HG02678 (cell line): ENCODE results near the gene UBA5.
A peak's percentile ranks its signal among the peaks of the same experiment; 100 is the strongest.

Experiments used
- ATAC-seq: cut with Tn5 transposase; IDR thresholded peaks from one replicate; pipeline ENCODE4 v1.9.1; 2021; ENCODE audit warnings: mild to moderate bottlenecking, moderate library complexity; ENCODE audit not compliant: unreplicated experiment

UBA5 gene

DNA sequence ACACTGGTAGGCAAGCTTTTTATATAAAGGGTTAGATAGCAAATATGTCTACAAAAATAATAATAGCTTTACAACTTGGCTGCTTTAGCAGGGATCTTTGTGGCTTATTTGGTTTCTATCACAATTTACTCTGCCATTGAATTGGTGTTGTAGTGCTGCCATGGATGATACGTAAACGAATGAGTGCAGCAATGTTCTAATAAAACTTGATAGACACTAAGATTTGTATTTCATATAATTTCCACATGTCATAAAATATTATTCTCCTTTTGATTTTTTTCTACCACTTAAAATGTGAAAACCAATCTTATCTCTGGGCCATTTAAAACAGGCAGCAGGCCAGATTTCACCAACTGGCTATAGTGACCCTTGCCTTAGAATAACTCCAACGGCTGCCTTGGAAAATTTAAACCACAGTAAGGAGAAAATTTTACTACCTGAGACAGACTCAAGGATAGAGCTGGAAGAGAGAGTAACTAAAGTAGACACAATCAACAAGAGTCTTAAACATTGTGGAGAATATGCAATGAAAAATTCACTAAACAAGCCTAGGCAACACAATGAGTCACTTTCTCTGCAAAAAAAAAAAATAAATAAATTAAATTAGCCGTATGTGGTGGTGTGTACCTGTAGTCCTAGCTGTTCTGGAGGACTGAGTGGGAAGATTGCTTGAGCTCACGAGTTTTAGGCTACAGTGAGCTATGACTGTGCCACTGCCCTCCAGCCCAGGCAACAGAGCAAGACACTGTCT, 54.0 kb downstream of the UBA5 start:
- no peak for ATAC-seq

DNA sequence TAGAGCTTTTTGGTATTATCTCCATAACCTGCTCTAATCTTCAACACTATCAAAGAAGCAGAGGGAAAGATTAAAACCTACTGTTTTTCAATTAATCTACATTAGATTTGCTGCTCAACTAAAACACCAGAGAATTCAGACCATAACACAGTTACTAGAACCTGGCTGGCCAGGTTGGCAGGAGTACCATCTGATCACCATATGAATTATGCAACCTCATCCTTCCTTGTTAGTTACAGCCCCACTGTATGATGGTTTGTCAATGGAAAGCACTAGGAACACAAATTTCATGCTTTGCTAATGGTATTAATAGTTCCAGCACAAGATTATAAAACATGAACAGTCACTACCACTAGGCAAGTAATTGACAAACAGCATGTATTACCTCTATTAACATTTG, 56.2 kb downstream of the UBA5 start:
- no peak for ATAC-seq

- no peak for ATAC-seq
These were observed 60.1 kb downstream of the UBA5 start for GRCh38 chr3:132720228-132720627.

DNA sequence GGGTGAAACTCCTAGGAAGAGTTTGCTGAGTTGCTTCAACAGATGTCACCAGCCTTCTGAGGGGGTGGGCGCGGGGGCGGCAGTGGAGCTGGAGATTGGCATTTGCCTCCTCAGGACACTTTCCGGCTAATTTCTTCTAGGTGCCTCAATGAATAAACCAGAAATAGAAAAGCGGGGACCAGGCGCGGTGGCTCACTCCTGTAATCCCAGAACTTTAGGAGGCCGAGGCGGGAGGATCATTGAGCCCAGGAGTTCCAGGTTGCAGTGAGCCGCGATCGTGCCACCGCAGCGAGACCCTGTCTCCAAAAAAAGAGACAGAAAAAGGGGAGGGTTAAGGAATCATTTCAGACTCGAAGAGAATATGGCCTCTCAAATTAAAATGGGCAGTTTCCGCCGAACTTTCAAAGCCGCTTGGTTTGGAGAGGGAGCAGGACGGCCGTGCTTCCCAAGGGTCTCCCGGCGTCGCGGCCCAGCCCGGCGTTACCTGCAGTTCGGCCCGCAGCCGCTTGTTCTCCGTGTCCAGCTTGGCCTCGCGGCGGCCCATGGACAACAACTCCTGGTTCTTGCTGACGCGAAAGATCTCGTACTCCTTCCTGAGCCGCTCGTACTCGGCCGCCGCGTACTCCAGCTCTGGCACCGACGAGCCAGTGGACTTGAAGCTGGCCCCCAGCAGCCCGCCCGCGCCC, 61.5 kb downstream of the UBA5 start:
- peak; percentile 13 for ATAC-seq

DNA sequence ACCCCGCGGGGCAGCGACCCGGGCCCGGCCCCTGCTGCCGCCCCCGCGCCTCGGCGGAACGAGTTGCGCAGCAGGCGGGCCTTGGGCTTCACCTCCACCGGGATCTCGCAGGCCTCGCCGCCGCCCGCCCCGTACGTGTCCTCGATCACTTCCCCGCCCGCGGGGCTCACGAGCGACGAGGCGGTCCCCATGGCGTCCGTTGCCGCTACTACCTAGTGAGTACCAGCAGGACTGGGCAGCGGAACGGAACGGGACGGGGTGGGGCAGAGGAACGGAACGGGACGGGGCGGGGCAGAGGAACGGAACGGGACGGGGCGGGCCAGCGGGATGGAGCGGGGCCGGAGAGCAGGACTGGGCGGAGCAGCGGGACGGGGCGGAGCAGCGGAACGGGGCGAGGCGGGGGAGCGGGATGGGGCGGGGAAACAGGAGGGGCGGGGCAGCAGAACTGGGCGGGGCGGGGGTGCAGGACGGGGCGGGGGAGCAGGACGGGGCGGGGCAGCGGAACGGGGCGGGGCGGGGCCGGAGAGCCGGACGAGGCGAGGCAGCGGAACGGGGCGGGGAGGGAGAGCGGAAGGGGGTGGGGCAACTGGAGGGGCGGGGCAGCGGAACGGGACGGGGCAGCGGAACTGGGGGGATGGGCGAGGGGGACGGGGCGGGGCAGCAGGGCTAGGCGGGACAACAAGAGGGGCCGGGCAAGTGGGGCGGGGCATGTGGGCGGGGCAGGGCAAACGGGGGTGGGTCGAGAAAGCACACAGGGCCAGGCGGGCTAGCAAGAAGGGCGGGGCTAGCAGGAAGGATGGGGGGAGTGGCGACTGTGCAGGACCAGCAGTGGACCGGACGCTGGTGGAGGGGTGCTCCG, 62.3 kb downstream of the UBA5 start, which contains the start of gene NPHP3:
TSS of gene NPHP3 (minus strand) at position 245 of the 859 bp plus-strand sequence. CDS start at position 191, 54 bp downstream.
- ATAC-seq: peak; percentile 81

DNA sequence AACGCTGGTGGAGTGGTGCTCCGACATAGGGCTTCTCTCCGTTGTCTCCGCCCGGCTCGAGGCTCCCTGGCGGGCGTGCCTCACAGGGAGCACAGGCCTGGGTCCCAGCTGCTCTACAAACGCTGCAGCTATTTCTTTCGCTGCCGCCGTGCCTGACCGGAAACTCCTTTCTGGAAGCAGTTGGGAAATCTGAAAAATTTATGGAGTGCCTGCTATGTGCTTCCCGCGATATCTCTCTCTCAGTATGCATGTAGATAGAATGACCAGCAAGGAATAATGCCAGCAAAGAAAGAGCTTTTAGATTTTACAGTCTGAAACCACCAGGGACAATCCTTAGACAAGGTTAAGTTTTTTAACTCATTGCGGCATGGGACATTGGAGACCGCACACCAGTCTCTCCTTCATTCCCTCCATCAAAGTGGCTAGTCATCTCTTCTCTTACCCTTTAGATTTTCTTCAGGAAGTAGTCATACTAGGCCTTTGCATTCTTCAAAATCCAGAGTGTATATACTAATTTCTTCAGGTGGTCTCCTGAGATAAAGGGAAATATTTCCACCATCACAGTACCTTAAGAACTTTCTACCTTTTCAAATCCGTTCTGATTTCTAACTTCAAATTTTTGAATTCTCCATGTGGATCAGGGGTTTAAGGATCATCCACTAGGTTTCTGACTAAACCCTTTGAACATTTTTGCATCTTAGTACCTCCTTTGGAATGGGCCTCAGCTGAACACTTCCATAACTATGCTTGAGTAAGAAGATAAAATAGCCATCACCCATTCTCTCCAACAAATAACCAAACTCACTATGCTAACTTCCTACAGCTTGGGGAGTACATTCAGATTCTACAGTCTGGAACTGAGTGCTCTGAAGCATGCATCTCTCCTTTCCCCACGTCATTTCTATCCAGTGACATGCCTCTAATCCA, 63.2 kb downstream of the UBA5 start:
- ATAC-seq: no peak

- ATAC-seq: no peak
These were observed 66.3 kb downstream of the UBA5 start for GRCh38 chr3:132726341-132726823.
